ENCODE data around the gene PIK3C3. TPM values are rescaled to one million over a fixed set of nuclear protein-coding genes. Genes with fewer than 3 reads are reported as not detected.

Gene PIK3C3
- total and polyA plus RNA-seq, 9 donors = 24.4 to 60.3 (median 47.7) TPM

DNA sequence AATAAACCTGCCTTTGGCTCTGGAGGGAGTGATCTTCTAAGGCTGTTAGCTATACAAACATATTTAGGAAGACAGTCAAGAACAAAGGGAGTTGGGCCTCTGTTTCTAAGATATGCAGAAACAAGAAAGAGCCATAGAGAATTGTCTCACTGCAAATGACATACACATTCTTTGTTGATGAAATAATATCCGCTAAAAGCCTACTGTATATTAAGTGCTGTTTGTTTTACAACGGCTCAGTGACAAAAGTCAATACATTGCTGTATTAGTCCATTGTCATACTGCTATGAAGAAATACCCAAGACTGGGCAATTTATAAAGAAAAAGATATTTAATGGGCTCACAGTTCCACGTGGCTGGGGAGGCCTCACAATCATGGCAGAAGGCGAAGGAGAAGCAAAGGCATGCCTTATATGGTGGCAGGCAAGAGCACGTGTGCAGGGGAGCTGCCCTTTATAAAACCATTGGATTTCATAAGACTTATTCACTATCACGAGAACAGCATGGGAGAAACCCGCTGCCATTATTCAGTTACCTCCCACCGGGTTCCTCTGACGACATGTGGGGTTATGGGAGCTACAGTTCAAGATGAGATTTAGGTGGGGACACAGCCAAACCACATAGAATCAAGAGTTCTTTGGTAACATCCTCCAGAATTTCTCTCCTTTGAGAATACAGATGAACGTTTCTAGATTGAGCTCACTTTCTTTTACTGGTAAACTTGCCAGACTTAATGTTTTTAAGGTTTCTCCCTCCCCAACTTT lies 157.8 kb downstream of the PIK3C3 start:
- no peaks in the 10 kb centered on the region for H3K27me3 ChIP-seq
- DNase-seq = no peak
- H3K9me3 ChIP-seq = no peaks in the 10 kb centered on the region
- intact Hi-C loops (cut with DNase I) = loop anchor here in 1 of 4 donors (10.0 kb wide), 1 partner anchor 1472 kb away; no protein-coding TSS in a partner anchor
- no peak overlapping the region for H3K4me3 ChIP-seq
- WGBS, 3 donors = 77 to 80% (median 77%) methylated on average over 10 of the region's 10 CpGs
- H3K4me1 ChIP-seq (ENCODE audit: insufficient read depth) = no peaks in the 10 kb centered on the region
- H3K36me3 ChIP-seq = no peaks in the 10 kb centered on the region
- no peak overlapping the region for H3K27ac ChIP-seq
- TF ChIP-seq EP300 (IDR thresholded peaks at IDR 0.05) (no peak), POLR2A (IDR thresholded peaks at IDR 0.05) (no peak)
- TF ChIP-seq, protein P1, sequence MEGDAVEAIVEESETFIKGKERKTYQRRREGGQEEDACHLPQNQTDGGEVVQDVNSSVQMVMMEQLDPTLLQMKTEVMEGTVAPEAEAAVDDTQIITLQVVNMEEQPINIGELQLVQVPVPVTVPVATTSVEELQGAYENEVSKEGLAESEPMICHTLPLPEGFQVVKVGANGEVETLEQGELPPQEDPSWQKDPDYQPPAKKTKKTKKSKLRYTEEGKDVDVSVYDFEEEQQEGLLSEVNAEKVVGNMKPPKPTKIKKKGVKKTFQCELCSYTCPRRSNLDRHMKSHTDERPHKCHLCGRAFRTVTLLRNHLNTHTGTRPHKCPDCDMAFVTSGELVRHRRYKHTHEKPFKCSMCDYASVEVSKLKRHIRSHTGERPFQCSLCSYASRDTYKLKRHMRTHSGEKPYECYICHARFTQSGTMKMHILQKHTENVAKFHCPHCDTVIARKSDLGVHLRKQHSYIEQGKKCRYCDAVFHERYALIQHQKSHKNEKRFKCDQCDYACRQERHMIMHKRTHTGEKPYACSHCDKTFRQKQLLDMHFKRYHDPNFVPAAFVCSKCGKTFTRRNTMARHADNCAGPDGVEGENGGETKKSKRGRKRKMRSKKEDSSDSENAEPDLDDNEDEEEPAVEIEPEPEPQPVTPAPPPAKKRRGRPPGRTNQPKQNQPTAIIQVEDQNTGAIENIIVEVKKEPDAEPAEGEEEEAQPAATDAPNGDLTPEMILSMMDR (IDR thresholded peaks at IDR 0.05) = no peak

DNA sequence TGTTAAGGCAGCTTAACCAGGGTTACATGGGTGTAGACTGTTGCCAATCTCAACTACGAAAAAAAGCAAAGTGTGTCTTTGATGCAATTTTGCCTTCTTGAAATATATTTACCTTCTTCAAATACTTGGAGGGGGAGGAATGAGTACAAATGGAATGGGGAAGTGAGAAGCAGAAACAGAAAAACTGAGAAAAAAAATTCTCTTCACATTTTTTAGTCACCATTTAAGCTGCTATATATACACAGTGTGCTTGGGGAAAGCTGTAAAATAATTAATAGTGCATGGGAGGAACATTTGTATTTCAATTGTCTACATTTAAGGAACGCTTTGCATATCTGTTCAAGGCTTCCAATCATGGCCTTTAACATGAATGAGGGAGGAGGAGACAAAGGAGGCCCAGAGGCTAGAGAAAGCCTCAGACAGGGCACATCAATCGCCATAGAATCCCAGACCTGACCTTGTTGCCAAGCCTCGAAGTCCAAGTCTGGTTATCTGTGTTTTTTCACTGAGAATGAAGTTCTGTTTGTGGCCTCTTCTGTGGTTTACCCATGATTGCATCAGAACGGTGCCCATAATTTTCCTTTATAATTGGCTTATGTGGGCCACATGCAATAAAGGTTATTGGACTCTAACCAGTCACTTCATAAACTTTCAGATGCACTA lies 158.6 kb downstream of the PIK3C3 start:
- intact Hi-C loops (cut with DNase I) = loop anchor here in 1 of 4 donors (10.0 kb wide), 1 partner anchor 1471 kb away; no protein-coding TSS in a partner anchor
- 30 to 32% (median 30%) methylated on average over 5 of the region's 5 CpGs for WGBS, 3 donors
- Histone ChIP-seq H3K9me3 (no peaks in the 10 kb centered on the region), H3K4me1 (ENCODE audit: insufficient read depth) (no peaks in the 10 kb centered on the region), H3K4me3 (no peak overlapping the region), H3K27ac (peak overlapping the region in 1 of 2 donors; percentile 41), H3K36me3 (no peaks in the 10 kb centered on the region), H3K27me3 (no peaks in the 10 kb centered on the region)
- no peak for DNase-seq
- TF ChIP-seq, protein P1 (IDR thresholded peaks at IDR 0.05) = no peak
- TF ChIP-seq POLR2A (IDR thresholded peaks at IDR 0.05) = no peak
- no peak for TF ChIP-seq EP300 (IDR thresholded peaks at IDR 0.05)

DNA sequence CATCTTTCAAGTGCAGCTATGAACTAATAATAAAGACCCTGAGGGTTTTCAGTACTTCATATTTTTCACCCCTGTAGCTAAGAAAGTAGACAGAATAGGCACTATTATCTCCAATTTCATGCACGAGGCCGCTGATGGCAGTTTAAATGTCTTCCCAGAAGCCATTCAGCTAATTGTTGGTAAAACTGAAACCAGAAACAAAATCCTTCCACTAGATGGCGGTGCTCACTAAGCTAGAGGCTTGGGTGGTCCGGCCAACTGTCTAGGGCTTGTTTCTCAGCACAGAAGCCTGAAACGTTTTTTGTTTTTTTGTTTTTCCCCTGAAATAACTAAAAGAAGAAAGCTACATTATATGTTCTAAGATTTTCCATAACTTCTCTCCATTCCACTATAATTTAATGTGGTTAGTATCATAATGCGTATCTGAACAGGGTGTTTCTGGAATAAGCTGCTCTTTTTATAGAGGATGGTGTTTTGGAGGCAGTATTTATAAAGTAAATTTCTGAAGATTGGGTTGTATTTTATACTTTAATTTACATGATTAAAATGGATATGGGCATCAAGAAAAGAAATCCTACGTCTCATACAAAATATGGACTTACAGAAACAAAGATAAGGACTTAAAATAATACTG lies 159.4 kb downstream of the PIK3C3 start:
- Histone ChIP-seq H3K27me3 (no peaks in the 10 kb centered on the region), H3K36me3 (no peaks in the 10 kb centered on the region), H3K4me3 (no peak overlapping the region), H3K9me3 (no peaks in the 10 kb centered on the region), H3K4me1 (ENCODE audit: insufficient read depth) (no peaks in the 10 kb centered on the region), H3K27ac (peak overlapping the region in 1 of 2 donors; percentile 41)
- peak; percentile 53 to 73 (median 56) for DNase-seq
- TF ChIP-seq POLR2A (IDR thresholded peaks at IDR 0.05) = no peak
- TF ChIP-seq, protein P1 (IDR thresholded peaks at IDR 0.05) = peak; percentile 79 to 82 (median 82)
- 7 to 9% (median 7%) methylated on average over 7 of the region's 7 CpGs for WGBS, 3 donors
- intact Hi-C loops (cut with DNase I) = loop anchor here in 1 of 4 donors (10.0 kb wide), 1 partner anchor 1470 kb away; no protein-coding TSS in a partner anchor

GRCh38 chr18:42126586-42126985 lies 171.6 kb downstream of the PIK3C3 start:
- 85 to 97% (median 95%) methylated on average over 1 of the region's 1 CpG for WGBS, 3 donors
- H3K27ac ChIP-seq = no peak overlapping the region
- TF ChIP-seq, protein P1 (IDR thresholded peaks at IDR 0.05) = no peak
- TF ChIP-seq EP300 (IDR thresholded peaks at IDR 0.05) (no peak), POLR2A (IDR thresholded peaks at IDR 0.05) (no peak)
- no peaks in the 10 kb centered on the region for H3K9me3 ChIP-seq
- H3K4me1 ChIP-seq (ENCODE audit: insufficient read depth) = no peaks in the 10 kb centered on the region
- intact Hi-C loops (cut with DNase I) = no loop called here
- H3K4me3 ChIP-seq = no peak overlapping the region
- no peaks in the 10 kb centered on the region for H3K27me3 ChIP-seq
- H3K36me3 ChIP-seq = no peaks in the 10 kb centered on the region
- no peak for DNase-seq

Measured in ovary (tissue), 9 donors.